Naive thymus-derived CD4-positive, alpha-beta T cell (primary cell): ENCODE measurements around the gene ANKS1B. TPM values are rescaled to one million over a fixed set of nuclear protein-coding genes. Genes with fewer than 3 reads are reported as not detected.

Source experiments
- ATAC-seq: fragments of 150-1000 bp; cut with Tn5 transposase; 2 replicates; pipeline ENCODE4 v1.10.0; 2021; ENCODE audit warnings: mild to moderate bottlenecking, moderate library complexity
- CTCF ChIA-PET: fragments of 350-600 bp; sonication (Branson Sonifier 250); formaldehyde crosslinking; loops from one replicate; lab custom pipeline; 2021; ENCODE audit warnings: antibody characterized with exemption; lab: Charles Lee
- POLR2A ChIA-PET: fragments of 350-600 bp; sonication (Branson Sonifier 250); formaldehyde crosslinking; loops from one replicate; lab custom pipeline; 2021; ENCODE audit warnings: antibody characterized with exemption, inconsistent platforms; lab: Charles Lee
- DNase-seq, 9 donors: peaks; one replicate each; pipeline versions ENCODE4 v3.0.0 to v3.0.0-alpha.2; 2020 to 2022; ENCODE audit warnings: mixed read lengths in 1 of 9
- H3K27ac ChIP-seq: one replicate; pipeline ENCODE4 v1.7.0; 2013; ENCODE audit warnings: mild to moderate bottlenecking, low read depth, low read length, moderate library complexity
- H3K27me3 ChIP-seq, 2 donors: one replicate each; pipeline ENCODE4 v1.7.0; 2013; ENCODE audit warnings: low read length in 2 of 2, mild to moderate bottlenecking in 2 of 2, moderate library complexity in 2 of 2; ENCODE audit not compliant: control insufficient read depth in 2 of 2, insufficient read depth in 2 of 2
- H3K36me3 ChIP-seq, 3 experiments: 1 replicate in 2 of 3; 2 replicates in 1 of 3; pipeline ENCODE4 v1.7.0; 2013; ENCODE audit warnings: low read length in 3 of 3, mild to moderate bottlenecking in 3 of 3, moderate library complexity in 1 of 3; ENCODE audit not compliant: insufficient read depth in 3 of 3, control insufficient read depth in 2 of 3
- H3K4me1 ChIP-seq, 2 donors: one replicate each; pipeline ENCODE4 v1.7.0; 2013; ENCODE audit warnings: low read length in 2 of 2, mild to moderate bottlenecking in 2 of 2, moderate library complexity in 1 of 2; ENCODE audit not compliant: control insufficient read depth in 2 of 2, insufficient read depth in 2 of 2
- H3K4me3 ChIP-seq: 2 replicates; pipeline ENCODE4 v1.7.0; 2013; ENCODE audit warnings: mild to moderate bottlenecking, low read length
- H3K9me3 ChIP-seq, 3 experiments: 1 replicate in 2 of 3; 2 replicates in 1 of 3; pipeline ENCODE4 v1.7.0; 2013; ENCODE audit warnings: low read length in 3 of 3; ENCODE audit not compliant: control insufficient read depth in 2 of 3
- H3K27ac Mint-ChIP-seq, 9 donors: one replicate each; pipeline ENCODE4 v1.8.0; 2020 to 2022; ENCODE audit warnings: mixed read lengths in 9 of 9, mild to moderate bottlenecking in 8 of 9, moderate library complexity in 5 of 9, inconsistent platforms in 2 of 9
- H3K27me3 Mint-ChIP-seq, 5 donors: one replicate each; pipeline ENCODE4 v1.8.0; 2021 to 2022; ENCODE audit warnings: mixed read lengths in 5 of 5, mild to moderate bottlenecking in 1 of 5
- H3K36me3 Mint-ChIP-seq, 5 donors: one replicate each; pipeline ENCODE4 v1.8.0; 2020 to 2022; ENCODE audit warnings: mixed read lengths in 5 of 5, mild to moderate bottlenecking in 3 of 5, inconsistent platforms in 1 of 5
- H3K4me1 Mint-ChIP-seq, 7 donors: one replicate each; pipeline ENCODE4 v1.8.0; 2020 to 2022; ENCODE audit warnings: mixed read lengths in 7 of 7, mild to moderate bottlenecking in 3 of 7, inconsistent platforms in 1 of 7
- H3K4me3 Mint-ChIP-seq, 10 donors: one replicate each; pipeline ENCODE4 v1.8.0; 2020 to 2022; ENCODE audit warnings: mild to moderate bottlenecking in 10 of 10, mixed read lengths in 10 of 10, moderate library complexity in 6 of 10, inconsistent platforms in 2 of 10
- H3K9me3 Mint-ChIP-seq, 11 donors: one replicate each; pipeline ENCODE4 v1.8.0; 2020 to 2022; ENCODE audit warnings: mixed read lengths in 11 of 11, mild to moderate bottlenecking in 4 of 11, inconsistent platforms in 1 of 11, moderate library complexity in 1 of 11
- intact Hi-C, 2 donors: fragments of 100-400 bp; cut with micrococcal nuclease; formaldehyde crosslinking; loops; one replicate each; pipeline ENCODE4 v1.15.1; 2023
- polyA plus RNA-seq, 2 donors: library from polyadenylated mRNA; unstranded; fragments of 300-500 nt; fragmentation: Illumina TruSeq; gene quantifications; one replicate each; pipeline ENCODE4 v1.2.3, GENCODE V29; 2021
- total RNA-seq, 6 experiments: library from RNA in 5 of 6; stranded (reverse) in 5 of 6; gene quantifications; 1 replicate in 5 of 6; 2 replicates in 1 of 6; pipeline ENCODE4 v1.2.3 and lab custom pipeline; 2021 to 2026

Gene ANKS1B
- total and polyA plus RNA-seq, 7 experiments from 2014 or later = 0.97 TPM; not detected in 6

DNA sequence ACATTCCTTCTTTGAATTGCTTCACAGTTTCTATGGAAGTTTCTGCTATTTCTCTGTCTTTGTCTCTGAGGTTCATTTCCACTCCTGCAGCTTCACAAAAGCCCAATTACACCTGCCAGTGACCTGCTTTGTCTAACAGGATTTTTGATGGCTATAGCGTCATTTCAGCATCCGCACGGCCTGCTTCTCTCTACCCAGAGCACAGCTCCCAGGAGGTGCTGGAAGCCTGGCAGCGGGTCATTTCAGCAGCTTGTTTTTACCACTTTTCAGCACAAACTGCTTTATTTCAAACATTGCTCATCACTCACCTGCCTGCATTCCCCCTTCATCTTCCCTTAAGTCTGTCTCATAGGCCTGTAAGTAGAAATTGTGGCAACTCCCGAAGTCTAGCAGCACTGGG, 771.7 kb downstream of the ANKS1B start:
- H3K27ac Mint-ChIP-seq = no peak overlapping the region
- Histone ChIP-seq H3K9me3 (no peaks in the 10 kb centered on the region), H3K36me3 (peaks cover 0 to 3% (median 0%) of the 10 kb centered on the region in 3 experiments), H3K27ac (no peak overlapping the region), H3K4me1 (no peaks in the 10 kb centered on the region), H3K27me3 (no peaks in the 10 kb centered on the region), H3K4me3 (no peak overlapping the region)
- DNase-seq (no peak), ATAC-seq (no peak)
- H3K27me3 Mint-ChIP-seq = no peaks in the 10 kb centered on the region
- intact Hi-C loops = no loop called here
- no peak overlapping the region for H3K4me3 Mint-ChIP-seq
- POLR2A ChIA-PET = no interaction called here
- CTCF ChIA-PET = no interaction called here
- no peaks in the 10 kb centered on the region for H3K36me3 Mint-ChIP-seq
- H3K9me3 Mint-ChIP-seq = peaks cover 0 to 33% (median 16%) of the 10 kb centered on the region in 11 donors
- no peaks in the 10 kb centered on the region for H3K4me1 Mint-ChIP-seq

DNA sequence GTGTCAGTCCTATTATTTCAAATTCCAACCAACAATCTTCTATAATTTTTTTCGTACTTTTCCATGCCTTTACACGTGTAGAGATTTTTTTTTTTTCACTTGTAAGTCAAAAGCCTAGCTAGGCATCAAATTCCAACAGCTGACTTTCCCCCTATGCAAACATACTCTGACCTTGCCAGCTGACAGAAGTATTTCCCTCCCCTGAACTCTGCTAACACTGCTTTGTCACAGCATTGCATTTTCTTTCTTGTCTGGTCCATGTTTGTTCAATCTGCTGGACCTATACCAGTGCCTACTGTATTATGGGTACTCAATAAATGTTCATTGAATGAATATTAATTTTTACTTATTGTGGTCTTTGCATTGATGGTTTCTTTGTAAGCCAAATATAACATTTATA, 772.5 kb downstream of the ANKS1B start:
- H3K36me3 ChIP-seq = peaks cover 0 to 3% (median 0%) of the 10 kb centered on the region in 3 experiments
- H3K9me3 Mint-ChIP-seq = peaks cover 0 to 33% (median 16%) of the 10 kb centered on the region in 11 donors
- ChIA-PET POLR2A (no interaction called here), CTCF (no interaction called here)
- ATAC-seq (no peak), DNase-seq (no peak)
- no peaks in the 10 kb centered on the region for H3K27me3 Mint-ChIP-seq
- intact Hi-C loops = no loop called here
- no peak overlapping the region for H3K27ac Mint-ChIP-seq
- no peaks in the 10 kb centered on the region for H3K27me3 ChIP-seq
- H3K27ac ChIP-seq = no peak overlapping the region
- H3K4me1 ChIP-seq = no peaks in the 10 kb centered on the region
- H3K4me1 Mint-ChIP-seq = no peaks in the 10 kb centered on the region
- H3K4me3 Mint-ChIP-seq = no peak overlapping the region
- no peaks in the 10 kb centered on the region for H3K9me3 ChIP-seq
- H3K36me3 Mint-ChIP-seq = no peaks in the 10 kb centered on the region
- H3K4me3 ChIP-seq = no peak overlapping the region

DNA sequence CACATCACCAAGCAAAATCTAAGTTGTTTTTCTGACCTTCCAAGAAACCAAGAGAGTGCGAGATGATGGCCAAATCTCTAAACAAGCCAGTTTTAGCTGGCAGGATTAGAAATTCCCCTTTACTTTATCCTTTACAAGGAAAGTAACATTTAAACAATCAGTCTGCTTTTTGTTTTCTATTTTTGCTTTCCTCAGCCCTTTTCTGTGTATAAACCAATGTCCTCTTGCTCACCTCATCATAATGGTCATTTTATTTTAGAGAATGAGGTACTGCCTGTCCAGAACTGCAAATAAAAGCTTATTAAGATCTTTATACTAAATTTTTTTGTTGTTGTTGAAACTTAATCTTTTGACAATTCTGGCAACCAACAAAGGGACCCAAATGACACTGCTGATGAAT, 779.6 kb downstream of the ANKS1B start:
- DNase-seq = no peak
- Histone ChIP-seq H3K36me3 (peaks cover 0 to 3% (median 0%) of the 10 kb centered on the region in 3 experiments), H3K4me1 (no peaks in the 10 kb centered on the region), H3K27me3 (no peaks in the 10 kb centered on the region), H3K4me3 (no peak overlapping the region), H3K9me3 (no peaks in the 10 kb centered on the region), H3K27ac (no peak overlapping the region)
- H3K27me3 Mint-ChIP-seq = no peaks in the 10 kb centered on the region
- H3K4me3 Mint-ChIP-seq = no peak overlapping the region
- no peaks in the 10 kb centered on the region for H3K4me1 Mint-ChIP-seq
- CTCF ChIA-PET = no interaction called here
- intact Hi-C loops = no loop called here
- POLR2A ChIA-PET = no interaction called here
- H3K27ac Mint-ChIP-seq = no peak overlapping the region
- H3K9me3 Mint-ChIP-seq = peaks cover 0 to 12% (median 2%) of the 10 kb centered on the region in 11 donors
- no peak for ATAC-seq
- no peaks in the 10 kb centered on the region for H3K36me3 Mint-ChIP-seq

- intact Hi-C loops = no loop called here
- Histone ChIP-seq H3K36me3 (no peaks in the 10 kb centered on the region), H3K27ac (no peak overlapping the region), H3K9me3 (no peaks in the 10 kb centered on the region), H3K27me3 (no peaks in the 10 kb centered on the region), H3K4me3 (no peak overlapping the region), H3K4me1 (no peaks in the 10 kb centered on the region)
- no peak for DNase-seq
- POLR2A ChIA-PET = no interaction called here
- peaks cover 0 to 5% (median 0%) of the 10 kb centered on the region in 5 donors for H3K27me3 Mint-ChIP-seq
- H3K36me3 Mint-ChIP-seq = no peaks in the 10 kb centered on the region
- H3K4me1 Mint-ChIP-seq = no peaks in the 10 kb centered on the region
- CTCF ChIA-PET = no interaction called here
- no peak overlapping the region for H3K27ac Mint-ChIP-seq
- peaks cover 0 to 11% (median 3%) of the 10 kb centered on the region in 11 donors for H3K9me3 Mint-ChIP-seq
- no peak for ATAC-seq
- no peak overlapping the region for H3K4me3 Mint-ChIP-seq
Observed at GRCh38 chr12:99201906-99202645, 782.7 kb downstream of the ANKS1B start.

GRCh38 chr12:99200711-99201384, 783.9 kb downstream of the ANKS1B start:
- no peaks in the 10 kb centered on the region for H3K4me1 ChIP-seq
- H3K27ac ChIP-seq = no peak overlapping the region
- intact Hi-C loops = no loop called here
- Mint-ChIP-seq H3K27me3 (peaks cover 0 to 5% (median 0%) of the 10 kb centered on the region in 5 donors), H3K4me1 (no peaks in the 10 kb centered on the region), H3K9me3 (peaks cover 0 to 16% (median 4%) of the 10 kb centered on the region in 11 donors), H3K4me3 (no peak overlapping the region), H3K36me3 (no peaks in the 10 kb centered on the region), H3K27ac (no peak overlapping the region)
- no peak overlapping the region for H3K4me3 ChIP-seq
- H3K9me3 ChIP-seq = no peaks in the 10 kb centered on the region
- DNase-seq = no peak
- POLR2A ChIA-PET = no interaction called here
- H3K27me3 ChIP-seq = no peaks in the 10 kb centered on the region
- no peak for ATAC-seq
- no peaks in the 10 kb centered on the region for H3K36me3 ChIP-seq
- CTCF ChIA-PET = no interaction called here

DNA sequence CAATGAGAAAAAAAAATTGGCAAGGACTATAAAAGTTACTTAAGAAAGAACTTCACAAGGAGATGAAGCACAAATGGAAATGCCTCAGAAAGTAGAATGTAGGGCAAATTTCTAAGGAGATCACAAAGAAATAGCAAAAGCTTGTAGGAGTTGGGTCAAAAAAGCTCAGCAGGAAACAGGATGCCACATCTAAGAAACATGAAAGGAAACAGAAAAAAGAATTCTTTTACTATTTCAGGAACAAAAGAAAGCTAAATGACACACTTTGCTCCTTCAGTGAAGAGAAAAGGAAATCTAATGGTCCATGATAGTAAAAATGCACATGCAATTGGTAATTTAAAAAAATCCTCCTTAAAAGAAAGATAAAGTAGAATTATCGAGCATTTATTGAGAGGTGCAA, 789.3 kb downstream of the ANKS1B start:
- H3K27me3 ChIP-seq = no peaks in the 10 kb centered on the region
- no peaks in the 10 kb centered on the region for H3K36me3 ChIP-seq
- H3K4me1 Mint-ChIP-seq = peaks cover 0 to 4% (median 0%) of the 10 kb centered on the region in 7 donors
- POLR2A ChIA-PET = no interaction called here
- intact Hi-C loops = no loop called here
- CTCF ChIA-PET = no interaction called here
- H3K27ac Mint-ChIP-seq = no peak overlapping the region
- H3K9me3 ChIP-seq = no peaks in the 10 kb centered on the region
- H3K27ac ChIP-seq = no peak overlapping the region
- H3K4me3 ChIP-seq = no peak overlapping the region
- peaks cover 0 to 15% (median 6%) of the 10 kb centered on the region in 11 donors for H3K9me3 Mint-ChIP-seq
- no peaks in the 10 kb centered on the region for H3K4me1 ChIP-seq
- DNase-seq (no peak), ATAC-seq (no peak)
- peaks cover 0 to 5% (median 0%) of the 10 kb centered on the region in 5 donors for H3K27me3 Mint-ChIP-seq
- H3K4me3 Mint-ChIP-seq = no peak overlapping the region
- no peaks in the 10 kb centered on the region for H3K36me3 Mint-ChIP-seq
